Measurements from ENCODE around the gene PRUNE2.
"Not testable (repeated sequence)": the region's sequence is repeated elsewhere in the genome, so short reads cannot be mapped to it uniquely, and the experiment has no call there.

The PRUNE2 gene

DNA sequence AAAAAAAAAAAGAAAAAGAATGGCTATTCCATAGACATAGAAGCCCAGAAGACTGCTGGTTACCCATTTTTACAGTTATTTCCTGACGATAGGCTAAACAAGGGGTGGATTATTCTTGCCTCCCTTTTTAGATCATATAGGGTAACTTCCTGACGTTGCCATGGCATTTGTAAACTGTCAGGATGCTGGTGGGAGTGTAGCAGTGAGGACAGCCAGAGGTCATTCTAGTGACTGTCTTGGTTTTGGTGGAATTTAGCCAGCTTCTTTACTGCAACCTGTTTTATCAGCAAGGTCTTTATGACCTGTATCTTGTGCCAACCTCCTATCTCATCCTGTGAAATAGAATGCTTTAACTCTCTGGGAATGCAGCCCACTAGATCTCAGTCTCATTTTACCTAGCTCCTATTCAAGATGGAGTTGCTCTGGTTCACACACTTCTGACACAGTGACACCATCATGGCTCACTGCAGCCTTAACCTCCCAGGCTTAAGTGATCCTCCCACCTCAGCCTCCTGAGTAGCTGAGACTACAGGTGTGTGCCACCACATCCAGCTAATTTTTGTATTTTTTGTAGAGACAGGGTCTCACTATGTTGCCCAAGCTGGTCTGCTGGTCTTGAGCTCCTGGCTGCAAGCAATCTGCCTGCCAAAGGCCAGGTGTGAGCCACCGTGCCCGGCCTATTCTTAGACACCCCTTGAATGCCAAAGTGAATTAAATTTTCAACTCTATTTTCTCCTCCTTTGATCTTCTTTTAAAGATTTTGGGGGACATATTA, 311.8 kb downstream of the PRUNE2 start:
- not testable (repeated sequence) for H3K27me3 ChIP-seq (replicated peaks; ENCODE audit: control insufficient read depth, insufficient read depth, low read length); H3K9ac ChIP-seq (ENCODE audit: low read length); H3K36me3 ChIP-seq (ENCODE audit: control insufficient read depth, insufficient read depth, low read length, severe bottlenecking); H3K9me3 ChIP-seq (ENCODE audit: control insufficient read depth, low read length); DNase-seq (ENCODE audit: low read depth); H3K4me3 ChIP-seq (ENCODE audit: low read length)
- peaks cover 20% of the 10 kb centered on the region for H3K4me1 ChIP-seq (ENCODE audit: control insufficient read depth, insufficient read depth, low read length)

DNA sequence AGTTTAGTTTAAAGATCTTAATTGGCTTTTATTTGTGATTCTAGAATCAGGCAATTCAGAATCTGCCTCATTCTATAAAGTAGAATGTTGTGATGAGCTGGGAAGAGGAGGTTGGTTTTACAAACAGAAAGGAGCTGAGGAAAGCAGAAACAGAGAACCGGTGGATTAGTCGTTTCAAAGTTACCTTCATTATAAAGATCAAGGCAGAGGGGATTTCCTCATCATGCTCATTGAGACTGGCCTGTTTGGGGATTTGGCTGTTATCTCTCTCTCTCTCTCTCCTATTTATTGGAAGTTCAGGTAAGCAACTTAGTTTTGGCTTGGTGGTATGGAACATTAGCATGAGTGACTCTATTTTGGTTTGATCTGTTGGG, 313.0 kb downstream of the PRUNE2 start:
- Histone ChIP-seq H3K9ac (ENCODE audit: low read length) (no peak overlapping the region), H3K27me3 (replicated peaks; ENCODE audit: control insufficient read depth, insufficient read depth, low read length) (no peaks in the 10 kb centered on the region), H3K4me3 (ENCODE audit: low read length) (peak overlapping the region; percentile 5), H3K9me3 (ENCODE audit: control insufficient read depth, low read length) (no peaks in the 10 kb centered on the region), H3K4me1 (ENCODE audit: control insufficient read depth, insufficient read depth, low read length) (peaks cover 20% of the 10 kb centered on the region), H3K36me3 (ENCODE audit: control insufficient read depth, insufficient read depth, low read length, severe bottlenecking) (no peaks in the 10 kb centered on the region)
- DNase-seq (ENCODE audit: low read depth) = no peak

DNA sequence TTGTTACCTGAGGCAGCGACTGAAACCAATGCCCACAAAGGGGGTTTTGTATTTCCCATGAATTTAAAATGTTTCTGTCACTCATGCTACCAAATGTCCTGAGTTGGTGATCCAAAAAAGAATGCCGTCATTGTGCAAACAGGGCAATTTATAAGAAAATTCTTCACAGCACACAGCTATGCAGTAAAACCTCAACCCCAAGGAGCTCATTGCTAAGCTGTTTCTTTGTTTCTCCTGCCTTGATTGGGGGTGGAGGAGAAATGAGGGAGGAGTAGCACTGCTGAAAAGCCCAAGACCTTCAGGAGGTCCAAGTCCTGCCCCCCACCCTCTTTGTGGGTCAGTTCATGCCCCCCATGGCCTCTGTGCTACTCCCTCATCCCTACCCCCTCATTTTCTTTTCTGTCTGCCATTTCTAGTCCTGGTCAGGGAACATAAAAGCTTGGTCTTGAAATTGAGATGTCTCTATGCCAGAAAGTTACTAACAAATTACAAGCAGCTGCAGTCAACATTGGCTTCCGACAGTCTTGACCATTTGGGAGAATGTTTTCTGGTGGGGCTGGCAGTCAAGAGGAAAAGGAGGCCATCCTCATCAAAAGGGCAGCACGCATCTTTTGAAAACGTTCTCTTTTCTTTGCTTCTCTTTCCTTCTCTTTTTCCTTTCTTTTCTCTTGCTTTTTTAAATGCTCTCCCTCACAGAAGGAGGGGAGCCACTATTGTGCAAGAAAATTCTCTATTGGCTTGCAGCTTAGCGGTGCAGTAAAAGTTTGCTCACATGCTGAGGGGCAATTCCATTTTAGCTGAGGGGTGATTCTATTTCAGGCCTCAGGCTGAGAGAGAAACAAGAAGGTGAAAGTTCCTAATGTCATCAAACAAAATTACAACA, 313.6 kb downstream of the PRUNE2 start:
- Histone ChIP-seq H3K36me3 (ENCODE audit: control insufficient read depth, insufficient read depth, low read length, severe bottlenecking) (no peaks in the 10 kb centered on the region), H3K9me3 (ENCODE audit: control insufficient read depth, low read length) (no peaks in the 10 kb centered on the region), H3K9ac (ENCODE audit: low read length) (no peak overlapping the region), H3K4me3 (ENCODE audit: low read length) (peak overlapping the region; percentile 5), H3K4me1 (ENCODE audit: control insufficient read depth, insufficient read depth, low read length) (peaks cover 20% of the 10 kb centered on the region), H3K27me3 (replicated peaks; ENCODE audit: control insufficient read depth, insufficient read depth, low read length) (no peaks in the 10 kb centered on the region)
- peak; percentile 56 for DNase-seq (ENCODE audit: low read depth)

DNA sequence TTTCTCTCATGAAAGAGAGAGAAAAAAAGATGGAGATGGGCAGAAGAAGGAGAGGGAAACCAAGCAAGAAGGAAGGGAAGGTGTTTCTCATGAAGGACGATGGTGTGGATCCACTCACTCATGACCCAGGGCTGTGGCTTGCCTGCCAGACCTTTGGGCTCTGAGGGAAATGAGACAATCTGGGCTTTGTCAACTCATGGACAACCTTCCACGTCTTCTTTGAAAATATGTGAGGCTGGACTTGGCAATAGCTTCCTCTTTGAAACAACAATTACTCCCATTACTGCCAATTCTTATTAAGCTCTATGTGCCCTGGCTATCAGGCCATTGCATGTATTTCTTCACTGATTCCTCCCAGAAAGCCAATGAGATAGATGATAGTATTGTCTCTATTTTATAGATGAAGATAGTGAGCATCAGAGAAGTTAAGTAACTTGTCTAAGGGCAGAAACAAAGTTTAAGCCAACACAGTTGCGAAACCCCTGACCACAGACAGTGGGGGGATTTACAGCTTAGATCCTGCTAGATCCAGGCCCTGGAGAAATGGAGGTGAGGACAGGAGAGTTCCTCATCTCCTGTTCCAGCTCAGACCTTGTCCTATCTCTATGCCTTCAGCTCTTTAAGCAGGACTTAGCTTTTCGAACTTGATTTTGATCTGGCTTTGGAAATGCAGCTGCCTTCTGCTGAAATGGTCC, 314.5 kb downstream of the PRUNE2 start:
- Histone ChIP-seq H3K4me1 (ENCODE audit: control insufficient read depth, insufficient read depth, low read length) (peaks cover 20% of the 10 kb centered on the region), H3K4me3 (ENCODE audit: low read length) (no peak overlapping the region), H3K9ac (ENCODE audit: low read length) (no peak overlapping the region), H3K27me3 (replicated peaks; ENCODE audit: control insufficient read depth, insufficient read depth, low read length) (no peaks in the 10 kb centered on the region), H3K36me3 (ENCODE audit: control insufficient read depth, insufficient read depth, low read length, severe bottlenecking) (no peaks in the 10 kb centered on the region), H3K9me3 (ENCODE audit: control insufficient read depth, low read length) (no peaks in the 10 kb centered on the region)
- peak; percentile 61 for DNase-seq (ENCODE audit: low read depth)

DNA sequence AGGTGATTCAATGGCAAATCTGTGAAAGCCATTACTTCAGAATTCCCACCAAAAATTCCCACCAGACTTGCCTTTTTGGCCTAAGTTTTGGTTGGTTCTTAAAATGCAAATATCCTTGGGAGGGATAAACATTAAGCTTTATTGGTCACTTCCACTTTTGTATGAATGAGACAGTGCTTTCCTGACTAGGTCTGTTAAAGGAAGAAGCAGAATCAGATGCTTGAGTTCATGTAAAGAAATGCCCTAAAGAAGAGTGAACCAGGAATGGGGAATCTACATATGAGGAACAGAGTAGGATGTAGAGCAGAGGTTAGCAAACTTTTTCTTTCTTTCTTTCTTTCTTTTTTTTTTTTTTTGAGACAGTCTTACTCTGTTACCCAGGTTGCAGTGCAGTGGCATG, 317.6 kb downstream of the PRUNE2 start:
- no peak for DNase-seq (ENCODE audit: low read depth)
- no peak overlapping the region for H3K4me3 ChIP-seq (ENCODE audit: low read length)
- peaks cover 20% of the 10 kb centered on the region for H3K4me1 ChIP-seq (ENCODE audit: control insufficient read depth, insufficient read depth, low read length)

DNA sequence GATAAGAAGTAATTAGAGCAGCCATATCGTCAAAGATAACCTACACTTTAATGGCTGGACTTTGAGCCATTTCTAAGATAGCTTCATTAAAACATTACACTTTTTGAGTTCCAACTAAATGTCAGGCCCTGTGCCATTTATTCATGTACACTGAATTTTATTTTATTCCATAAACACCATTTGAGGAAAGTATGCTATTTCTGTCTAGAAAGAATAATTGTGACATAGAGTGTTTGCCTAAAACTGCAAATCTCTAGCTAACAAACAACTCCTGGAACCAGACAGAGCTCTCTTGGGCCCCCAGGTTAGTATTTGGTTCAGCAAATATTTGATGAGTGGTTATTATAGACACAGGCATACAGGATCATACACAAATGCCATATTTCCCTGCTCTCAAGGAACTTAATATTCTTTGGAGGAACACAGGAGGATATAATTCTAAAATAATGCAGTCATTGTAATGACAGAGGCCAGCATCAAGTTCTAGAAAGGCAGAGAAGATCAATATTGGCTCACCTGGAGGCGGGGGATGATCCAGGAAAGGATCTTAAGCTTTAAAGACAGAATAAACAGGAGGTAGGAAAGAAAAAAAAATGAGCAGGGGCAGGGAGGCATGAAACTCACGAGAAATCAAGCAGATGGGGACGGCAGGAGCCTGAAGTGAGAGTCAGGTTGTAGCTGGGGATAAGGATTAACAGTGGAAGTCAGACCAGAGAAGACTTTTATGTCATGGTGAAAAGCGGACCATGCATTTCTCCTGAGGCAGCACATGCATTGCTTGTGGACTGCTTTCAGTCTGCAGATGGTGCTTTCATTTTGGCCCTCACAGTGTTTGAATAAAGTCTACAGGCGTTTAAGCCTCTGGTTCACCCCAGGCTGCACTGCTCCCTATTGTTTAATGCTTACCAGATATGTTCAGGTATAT, 319.3 kb downstream of the PRUNE2 start:
- Histone ChIP-seq H3K9me3 (ENCODE audit: control insufficient read depth, low read length) (no peaks in the 10 kb centered on the region), H3K4me3 (ENCODE audit: low read length) (no peak overlapping the region)
- DNase-seq (ENCODE audit: low read depth) = no peak

More for the DNA sequence above, 317.6 kb downstream of the PRUNE2 start:
- Histone ChIP-seq H3K36me3 (ENCODE audit: control insufficient read depth, insufficient read depth, low read length, severe bottlenecking) (no peaks in the 10 kb centered on the region), H3K9ac (ENCODE audit: low read length) (no peak overlapping the region), H3K27me3 (replicated peaks; ENCODE audit: control insufficient read depth, insufficient read depth, low read length) (no peaks in the 10 kb centered on the region), H3K9me3 (ENCODE audit: control insufficient read depth, low read length) (no peaks in the 10 kb centered on the region)

DNA sequence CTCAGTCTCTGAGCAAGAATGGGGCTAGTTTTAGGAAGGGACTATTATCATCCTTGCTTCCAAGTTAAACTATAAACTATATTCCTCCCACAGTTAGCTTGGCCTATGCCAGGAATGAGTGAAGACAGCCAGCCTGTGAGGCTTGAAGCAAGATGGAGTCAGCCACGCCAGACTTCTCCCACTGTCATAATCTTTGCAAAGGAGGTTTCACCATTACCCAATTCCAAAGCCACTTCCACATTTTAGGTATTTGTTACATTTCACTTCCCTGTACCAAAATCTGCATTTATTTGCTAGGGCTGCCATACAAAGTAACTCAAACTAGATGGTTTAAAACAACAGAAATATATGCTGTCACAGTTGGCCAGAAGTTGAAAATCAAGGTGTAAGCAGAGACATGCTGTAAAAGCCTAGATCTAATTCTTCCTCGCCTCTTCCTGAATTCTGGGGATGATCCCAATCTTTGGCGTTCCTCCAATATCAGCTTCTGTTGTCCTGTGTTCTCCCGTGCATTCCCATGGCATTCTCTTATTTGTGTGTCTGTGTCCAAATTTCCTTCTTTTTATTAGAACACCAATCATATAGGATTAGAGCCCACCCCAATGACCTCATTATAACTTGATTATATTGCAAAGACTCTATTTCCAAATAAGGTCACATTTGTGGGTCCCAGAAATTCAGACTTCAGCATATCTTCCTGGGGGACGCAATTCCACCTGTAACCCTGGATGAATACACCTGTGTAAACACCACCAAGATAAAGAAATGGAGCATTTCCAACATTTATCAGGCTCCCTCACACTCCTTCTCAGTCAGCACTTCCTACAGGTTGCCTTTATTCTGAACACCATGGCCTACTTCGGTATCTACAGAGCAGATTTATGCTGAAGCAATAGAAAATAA, 320.2 kb downstream of the PRUNE2 start:
- no peak overlapping the region for H3K4me3 ChIP-seq (ENCODE audit: low read length)
- H3K36me3 ChIP-seq (ENCODE audit: control insufficient read depth, insufficient read depth, low read length, severe bottlenecking) = no peaks in the 10 kb centered on the region
- no peak overlapping the region for H3K9ac ChIP-seq (ENCODE audit: low read length)
- DNase-seq (ENCODE audit: low read depth) = no peak
- H3K4me1 ChIP-seq (ENCODE audit: control insufficient read depth, insufficient read depth, low read length) = no peaks in the 10 kb centered on the region
- H3K9me3 ChIP-seq (ENCODE audit: control insufficient read depth, low read length) = no peaks in the 10 kb centered on the region
- H3K27me3 ChIP-seq (replicated peaks; ENCODE audit: control insufficient read depth, insufficient read depth, low read length) = no peaks in the 10 kb centered on the region

More for the DNA sequence above, 319.3 kb downstream of the PRUNE2 start:
- H3K36me3 ChIP-seq (ENCODE audit: control insufficient read depth, insufficient read depth, low read length, severe bottlenecking) = no peaks in the 10 kb centered on the region
- H3K4me1 ChIP-seq (ENCODE audit: control insufficient read depth, insufficient read depth, low read length) = peaks cover 7% of the 10 kb centered on the region
- H3K27me3 ChIP-seq (replicated peaks; ENCODE audit: control insufficient read depth, insufficient read depth, low read length) = no peaks in the 10 kb centered on the region
- H3K9ac ChIP-seq (ENCODE audit: low read length) = no peak overlapping the region

DNA sequence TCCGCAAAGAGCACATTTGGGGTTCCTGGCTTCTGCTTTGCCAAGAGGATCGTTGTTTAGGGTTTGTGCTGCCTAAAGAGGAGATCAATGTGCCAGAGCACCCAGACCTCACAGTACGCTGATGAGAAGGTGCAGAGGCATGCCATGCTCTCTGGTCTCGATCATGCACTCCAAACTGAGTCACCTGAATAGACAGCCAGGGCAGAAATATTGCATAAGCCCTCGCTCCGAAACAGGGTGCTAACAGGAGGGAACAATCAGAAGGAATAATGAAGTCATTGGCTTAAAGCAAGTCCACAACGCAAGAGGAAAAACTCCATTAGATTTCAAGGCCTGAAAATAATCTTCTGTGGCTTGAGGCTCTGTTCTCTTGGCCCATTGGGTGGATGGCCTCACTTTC, 322.7 kb downstream of the PRUNE2 start:
- Histone ChIP-seq H3K9ac (ENCODE audit: low read length) (no peak overlapping the region), H3K4me1 (ENCODE audit: control insufficient read depth, insufficient read depth, low read length) (no peaks in the 10 kb centered on the region), H3K27me3 (replicated peaks; ENCODE audit: control insufficient read depth, insufficient read depth, low read length) (no peaks in the 10 kb centered on the region), H3K4me3 (ENCODE audit: low read length) (no peak overlapping the region), H3K9me3 (ENCODE audit: control insufficient read depth, low read length) (no peaks in the 10 kb centered on the region), H3K36me3 (ENCODE audit: control insufficient read depth, insufficient read depth, low read length, severe bottlenecking) (no peaks in the 10 kb centered on the region)
- no peak for DNase-seq (ENCODE audit: low read depth)

DNA sequence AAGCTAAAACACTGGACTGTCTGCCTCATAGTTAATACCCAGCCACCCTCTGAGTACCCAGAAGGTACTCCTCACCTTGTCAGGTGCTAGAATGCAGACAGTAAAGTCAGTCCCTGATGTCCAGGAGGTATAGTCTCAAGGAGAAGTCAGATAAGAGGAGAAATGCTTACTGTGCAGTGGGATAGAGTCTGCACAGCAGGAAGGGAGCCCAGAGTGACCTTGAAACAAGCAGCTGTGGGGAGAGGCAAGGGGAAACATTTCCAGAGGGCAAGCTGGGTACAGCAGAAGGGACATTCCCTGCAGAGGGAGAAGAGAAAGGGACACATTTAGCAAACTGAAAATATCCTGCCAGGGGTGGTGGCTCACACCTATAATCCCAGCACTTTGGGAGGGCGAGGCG, 324.2 kb downstream of the PRUNE2 start:
- H3K36me3 ChIP-seq (ENCODE audit: control insufficient read depth, insufficient read depth, low read length, severe bottlenecking) = no peaks in the 10 kb centered on the region
- H3K9ac ChIP-seq (ENCODE audit: low read length) = no peak overlapping the region
- H3K4me3 ChIP-seq (ENCODE audit: low read length) = no peak overlapping the region
- H3K27me3 ChIP-seq (replicated peaks; ENCODE audit: control insufficient read depth, insufficient read depth, low read length) = no peaks in the 10 kb centered on the region
- H3K9me3 ChIP-seq (ENCODE audit: control insufficient read depth, low read length) = no peaks in the 10 kb centered on the region
- no peak for DNase-seq (ENCODE audit: low read depth)
- H3K4me1 ChIP-seq (ENCODE audit: control insufficient read depth, insufficient read depth, low read length) = peaks cover 3% of the 10 kb centered on the region

DNA sequence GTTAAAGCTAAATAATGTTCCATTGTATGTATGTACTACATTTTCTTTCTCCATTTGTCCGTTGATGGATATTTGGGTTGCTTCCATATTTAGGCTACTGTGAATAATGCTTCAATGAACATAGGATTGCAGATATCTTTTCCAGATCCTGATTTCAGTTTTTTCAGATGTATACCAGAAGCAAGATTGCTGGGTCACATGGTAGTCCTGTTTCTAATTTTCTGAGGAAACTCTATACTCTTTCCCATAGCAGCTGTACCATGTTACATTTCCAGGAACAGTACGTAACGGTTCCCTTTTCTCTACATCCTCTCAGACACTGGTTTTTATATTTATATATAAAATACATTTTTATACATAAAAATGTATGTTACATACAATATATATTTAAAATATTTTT, 325.1 kb downstream of the PRUNE2 start:
- Histone ChIP-seq H3K9me3 (ENCODE audit: control insufficient read depth, low read length) (no peaks in the 10 kb centered on the region), H3K27me3 (replicated peaks; ENCODE audit: control insufficient read depth, insufficient read depth, low read length) (no peaks in the 10 kb centered on the region), H3K36me3 (ENCODE audit: control insufficient read depth, insufficient read depth, low read length, severe bottlenecking) (no peaks in the 10 kb centered on the region), H3K9ac (ENCODE audit: low read length) (no peak overlapping the region), H3K4me3 (ENCODE audit: low read length) (no peak overlapping the region), H3K4me1 (ENCODE audit: control insufficient read depth, insufficient read depth, low read length) (peaks cover 3% of the 10 kb centered on the region)
- DNase-seq (ENCODE audit: low read depth) = peak; percentile 47
